ENCODE data around the gene CEP78.

DNA sequence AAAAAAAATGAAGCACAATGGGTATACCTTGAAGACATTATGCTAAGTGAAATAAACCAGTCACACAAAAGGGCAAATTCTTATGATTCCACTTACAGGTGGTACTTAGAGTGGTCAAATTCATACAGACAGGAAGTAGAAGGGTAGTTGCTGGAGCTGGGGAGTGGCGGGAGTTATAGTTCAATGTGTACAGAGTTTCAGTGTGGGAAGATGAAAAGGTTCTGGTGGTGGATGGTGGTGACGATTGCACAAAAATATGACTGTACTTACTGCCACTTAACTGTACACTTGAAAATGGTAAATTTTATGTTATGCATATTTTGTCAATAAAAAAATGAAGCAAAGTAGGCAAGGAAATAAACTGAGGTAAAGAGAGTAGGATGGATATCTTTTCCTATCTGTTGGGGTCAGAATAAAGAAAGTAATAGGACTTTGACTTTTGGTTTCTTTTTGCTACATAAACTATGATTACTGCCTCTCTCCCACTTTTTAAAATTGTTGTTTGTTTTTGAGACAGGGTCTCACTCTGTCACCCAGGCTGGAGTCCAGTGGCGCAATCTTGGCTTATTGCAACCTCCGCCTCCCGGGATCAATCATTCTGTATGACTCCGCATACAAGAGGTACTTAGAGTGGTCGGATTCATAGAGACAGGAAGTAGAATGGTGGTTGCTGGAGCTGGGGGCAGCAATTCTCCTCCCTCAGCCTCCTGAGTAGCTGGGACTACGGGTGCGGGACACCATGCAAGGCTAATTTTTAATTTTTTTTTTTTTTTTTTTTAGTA lies 57.0 kb downstream of the CEP78 start:
- TF ChIP-seq POLR2A (IDR thresholded peaks at IDR 0.05) (no peak), EP300 (IDR thresholded peaks at IDR 0.05) (no peak), POLR2AphosphoS5 (IDR thresholded peaks at IDR 0.05) (no peak)
- TF ChIP-seq, protein P1, sequence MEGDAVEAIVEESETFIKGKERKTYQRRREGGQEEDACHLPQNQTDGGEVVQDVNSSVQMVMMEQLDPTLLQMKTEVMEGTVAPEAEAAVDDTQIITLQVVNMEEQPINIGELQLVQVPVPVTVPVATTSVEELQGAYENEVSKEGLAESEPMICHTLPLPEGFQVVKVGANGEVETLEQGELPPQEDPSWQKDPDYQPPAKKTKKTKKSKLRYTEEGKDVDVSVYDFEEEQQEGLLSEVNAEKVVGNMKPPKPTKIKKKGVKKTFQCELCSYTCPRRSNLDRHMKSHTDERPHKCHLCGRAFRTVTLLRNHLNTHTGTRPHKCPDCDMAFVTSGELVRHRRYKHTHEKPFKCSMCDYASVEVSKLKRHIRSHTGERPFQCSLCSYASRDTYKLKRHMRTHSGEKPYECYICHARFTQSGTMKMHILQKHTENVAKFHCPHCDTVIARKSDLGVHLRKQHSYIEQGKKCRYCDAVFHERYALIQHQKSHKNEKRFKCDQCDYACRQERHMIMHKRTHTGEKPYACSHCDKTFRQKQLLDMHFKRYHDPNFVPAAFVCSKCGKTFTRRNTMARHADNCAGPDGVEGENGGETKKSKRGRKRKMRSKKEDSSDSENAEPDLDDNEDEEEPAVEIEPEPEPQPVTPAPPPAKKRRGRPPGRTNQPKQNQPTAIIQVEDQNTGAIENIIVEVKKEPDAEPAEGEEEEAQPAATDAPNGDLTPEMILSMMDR (IDR thresholded peaks at IDR 0.05): no peak
